Skin epidermis (tissue), 12 donors: Measurements from ENCODE around the gene HTATIP2.
"Not testable (repeated sequence)": the region's sequence is repeated elsewhere in the genome, so short reads cannot be mapped to it uniquely, and the experiment has no call there.

ENCODE experiments used
- H3K27ac ChIP-seq, 21 experiments: fragments of 200-600 bp; sonication (generic) in 11 of 21; one replicate each; pipeline ENCODE4 v1.5.0; 2020; ENCODE audit warnings: mild to moderate bottlenecking in 3 of 21, inconsistent platforms in 2 of 21, moderate library complexity in 2 of 21
- H3K4me3 ChIP-seq, 7 experiments: fragments of 200-600 bp; sonication (generic) in 2 of 7; one replicate each; pipeline ENCODE4 v1.5.0; 2020; ENCODE audit warnings: inconsistent platforms in 2 of 7, mild to moderate bottlenecking in 2 of 7, moderate library complexity in 1 of 7

Gene HTATIP2

GRCh38 chr11:20363500-20364340 lies at the start of gene HTATIP2:
Gene HTATIP2 (plus strand): TSS chr11:20363714. CDS start chr11:20364238, 524 bp downstream.
- peak within 1 kb of the TSS; percentile 74 to 99 (median 90) for H3K27ac ChIP-seq
- peak within 1 kb of the TSS; percentile 59 to 87 (median 74) for H3K4me3 ChIP-seq

DNA sequence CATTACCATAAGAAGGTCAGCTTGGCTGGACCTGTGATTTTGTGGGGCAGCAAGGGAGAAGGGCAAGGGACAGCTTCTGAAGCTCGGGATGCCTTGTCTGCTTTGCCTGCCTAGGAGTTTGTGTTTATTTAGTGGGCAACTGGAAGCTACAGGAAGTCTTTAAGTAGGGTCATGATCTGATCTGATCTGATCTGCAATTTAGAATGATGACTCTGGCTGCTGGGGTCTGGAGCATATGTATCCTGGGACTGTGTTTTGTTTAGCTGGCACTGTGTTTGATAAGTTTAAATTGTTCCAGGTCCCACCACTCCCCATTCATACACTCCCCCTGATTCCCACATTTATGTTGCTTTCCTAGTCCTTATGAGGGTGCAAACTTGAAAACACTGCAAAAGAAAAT lies 47.7 kb upstream of the HTATIP2 start:
- no peak overlapping the region for H3K27ac ChIP-seq
- H3K4me3 ChIP-seq, result no peak overlapping the region

DNA sequence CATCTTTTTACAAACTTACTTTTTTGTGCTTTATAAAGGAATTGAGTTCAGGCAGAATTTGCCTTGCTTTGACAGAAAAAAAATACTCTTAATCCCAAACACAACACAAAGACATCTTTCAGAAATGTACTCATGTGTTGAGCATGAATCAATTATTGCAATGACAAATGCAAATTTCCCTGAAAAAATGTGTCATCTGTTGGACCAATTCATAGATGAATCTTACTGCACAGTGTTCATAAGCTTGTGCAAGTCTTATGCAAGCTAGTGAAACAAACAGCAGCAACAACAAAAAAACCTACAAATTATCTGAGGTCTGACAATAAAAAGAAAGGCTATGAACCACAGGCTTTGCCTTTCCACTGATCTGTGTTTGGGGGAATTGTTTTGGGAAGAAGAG lies 42.3 kb upstream of the HTATIP2 start:
- no peak overlapping the region for H3K27ac ChIP-seq
- no peak overlapping the region for H3K4me3 ChIP-seq

DNA sequence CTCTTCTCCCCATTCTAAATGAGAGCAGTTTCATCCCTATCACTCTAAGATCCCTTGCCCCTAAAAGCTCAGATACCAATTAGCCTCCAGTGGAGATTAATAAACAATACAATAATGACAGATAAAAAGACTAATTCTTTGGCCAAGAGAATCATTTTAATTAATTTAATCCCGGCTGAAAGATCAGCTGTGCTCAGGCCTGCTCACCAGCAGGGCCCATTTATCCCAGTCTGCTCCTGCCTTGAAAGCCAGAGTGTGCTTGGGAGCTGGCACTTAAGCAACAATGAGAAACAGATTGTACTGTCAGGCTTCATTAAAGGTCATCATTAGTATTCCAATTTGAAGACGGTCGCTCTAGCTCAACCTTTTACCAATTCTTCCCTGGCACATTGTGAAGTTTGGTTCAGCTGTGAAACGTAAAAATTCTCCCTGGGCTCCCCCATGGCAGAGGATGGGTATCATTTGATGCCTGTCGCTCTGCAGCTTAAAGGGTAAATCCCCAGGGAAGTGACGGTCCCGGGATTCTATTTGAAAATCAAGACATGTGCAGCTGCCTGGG lies 36.1 kb upstream of the HTATIP2 start:
- Histone ChIP-seq H3K27ac (no peak overlapping the region), H3K4me3 (no peak overlapping the region)

DNA sequence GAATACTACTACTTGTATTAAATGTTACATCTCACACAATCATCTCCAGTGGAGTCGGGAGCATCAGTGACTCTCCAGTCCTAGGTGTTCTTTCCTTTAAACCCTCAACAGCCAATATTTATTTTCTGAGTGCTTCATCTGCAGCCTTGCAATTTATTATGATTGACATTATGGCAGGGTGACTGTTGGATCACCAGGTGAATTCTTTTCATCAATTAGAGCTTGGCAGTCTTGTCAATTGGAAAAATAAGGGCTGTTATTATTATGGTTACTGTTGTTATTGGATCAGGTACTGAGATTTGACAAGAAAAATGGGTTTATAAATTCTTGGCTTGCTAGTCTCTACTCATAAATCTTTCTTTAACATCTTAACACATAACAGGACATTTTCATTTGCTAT lies 27.5 kb upstream of the HTATIP2 start:
- Histone ChIP-seq H3K4me3 (no peak overlapping the region), H3K27ac (no peak overlapping the region)

- no peak overlapping the region for H3K27ac ChIP-seq
- no peak overlapping the region for H3K4me3 ChIP-seq
Observed at GRCh38 chr11:20337526-20338154, 25.9 kb upstream of the HTATIP2 start.

- Histone ChIP-seq H3K4me3 (no peak overlapping the region), H3K27ac (no peak overlapping the region)
Observed at GRCh38 chr11:20342347-20343141, 21.0 kb upstream of the HTATIP2 start.

DNA sequence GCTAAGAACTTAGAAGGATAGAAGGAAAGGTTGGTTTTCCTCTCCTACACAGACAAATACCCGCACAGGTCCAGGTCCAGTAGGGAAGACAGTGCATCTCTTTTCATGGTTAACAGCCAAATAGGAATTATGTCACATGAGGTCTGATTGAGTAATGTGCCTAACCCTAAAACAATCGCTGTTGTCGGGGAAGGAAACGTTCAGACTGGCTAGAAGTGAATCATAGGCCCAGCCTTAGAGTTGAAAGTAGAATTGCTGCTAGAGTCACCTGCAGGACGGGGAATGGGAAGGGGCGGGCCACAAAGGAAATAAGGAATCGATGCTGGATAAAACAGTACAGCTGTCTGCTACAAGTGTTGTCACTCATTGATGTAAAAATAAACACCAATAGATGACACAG lies 12.4 kb upstream of the HTATIP2 start:
- H3K4me3 ChIP-seq, result no peak overlapping the region
- no peak overlapping the region for H3K27ac ChIP-seq

DNA sequence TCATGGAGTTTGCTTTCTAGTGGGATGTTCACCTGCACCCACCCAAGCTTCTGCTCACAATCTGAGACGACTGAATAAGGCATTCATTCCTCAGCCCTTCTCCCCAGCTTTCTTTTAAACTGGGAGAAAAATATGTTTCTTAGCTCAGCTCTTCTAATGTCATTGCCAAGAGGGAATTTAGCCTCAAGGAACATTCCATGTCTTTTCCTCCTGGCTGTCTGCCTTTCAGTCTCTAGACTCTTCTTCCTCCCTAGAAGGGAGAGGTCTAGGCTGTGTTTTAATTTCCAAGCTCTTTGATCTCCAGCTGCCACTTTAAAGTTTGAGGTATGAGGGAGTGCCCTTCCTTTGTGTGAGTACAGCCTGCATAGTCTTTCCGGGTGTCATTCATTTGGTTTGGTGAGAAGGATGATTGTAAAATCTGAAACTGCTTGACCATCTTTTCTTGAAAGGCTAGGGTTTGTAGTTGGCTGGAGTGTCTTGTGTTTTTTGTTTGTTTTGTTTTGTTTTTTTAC lies 11.7 kb upstream of the HTATIP2 start:
- H3K27ac ChIP-seq, result peak overlapping the region in 1 of 21 experiments; percentile 37
- no peak overlapping the region for H3K4me3 ChIP-seq

GRCh38 chr11:20353829-20354434 lies 9.6 kb upstream of the HTATIP2 start:
- Histone ChIP-seq H3K4me3 (no peak overlapping the region), H3K27ac (no peak overlapping the region)

- Histone ChIP-seq H3K4me3 (no peak overlapping the region), H3K27ac (no peak overlapping the region)
Observed at GRCh38 chr11:20355221-20356219, 8.0 kb upstream of the HTATIP2 start.

DNA sequence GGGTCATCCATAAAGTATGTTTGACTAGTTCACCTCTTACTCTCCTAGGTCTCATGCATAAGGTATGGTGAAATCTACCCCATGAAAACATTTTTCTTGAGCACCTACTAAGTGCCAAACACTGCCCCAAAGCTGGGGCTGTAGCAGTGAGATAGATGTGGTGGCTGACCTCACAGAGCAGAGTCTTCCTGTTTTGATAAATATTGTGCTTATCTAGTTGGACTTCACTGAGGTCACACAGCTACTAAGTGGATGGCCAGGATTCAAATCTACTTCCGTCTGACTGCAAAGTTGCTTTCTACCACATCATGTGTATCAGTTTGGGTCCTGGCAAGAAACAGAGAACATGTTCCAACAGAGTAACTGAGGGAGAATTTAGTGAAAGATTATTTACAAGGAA lies 6.4 kb upstream of the HTATIP2 start:
- no peak overlapping the region for H3K27ac ChIP-seq
- H3K4me3 ChIP-seq, result no peak overlapping the region

GRCh38 chr11:20360650-20361049 lies 2.9 kb upstream of the HTATIP2 start:
- no peak overlapping the region for H3K27ac ChIP-seq

GRCh38 chr11:20362481-20362880 lies 1.0 kb upstream of the HTATIP2 start:
- Histone ChIP-seq H3K4me3 (no peak overlapping the region), H3K27ac (no peak overlapping the region)

More at GRCh38 chr11:20360650-20361049, 2.9 kb upstream of the HTATIP2 start:
- no peak overlapping the region for H3K4me3 ChIP-seq

- H3K27ac ChIP-seq, result peak overlapping the region in 18 of 21 experiments; percentile 84 to 99 (median 91)
- H3K4me3 ChIP-seq, result peak overlapping the region; percentile 59 to 87 (median 74)
Observed at GRCh38 chr11:20363149-20363499, 390 bp upstream of the HTATIP2 start.

DNA sequence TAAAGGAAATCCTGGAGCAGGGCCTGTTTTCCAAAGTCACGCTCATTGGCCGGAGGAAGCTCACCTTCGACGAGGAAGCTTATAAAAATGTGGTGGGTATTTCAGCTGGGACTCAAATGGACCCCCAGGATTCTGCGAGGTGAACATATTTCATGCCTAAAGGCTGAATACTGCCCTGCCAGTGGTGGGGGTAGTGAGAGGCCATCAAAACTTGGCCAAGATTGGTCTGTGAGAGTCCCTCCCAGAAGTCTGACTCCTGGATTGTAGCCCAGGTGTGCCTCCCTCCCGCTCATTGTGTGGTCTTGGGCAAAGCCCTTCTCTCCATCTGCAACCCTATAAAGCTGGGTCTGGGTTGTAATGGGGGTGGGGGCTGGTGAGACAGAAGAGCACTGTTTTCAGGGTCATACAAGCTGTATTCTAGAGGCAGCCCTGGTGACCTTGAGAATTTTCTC lies 853 bp downstream of the HTATIP2 start:
- Histone ChIP-seq H3K27ac (peak overlapping the region; percentile 74 to 99 (median 90)), H3K4me3 (peak overlapping the region; percentile 59 to 87 (median 74))

- not testable (repeated sequence) for H3K4me3 ChIP-seq, H3K27ac ChIP-seq
Observed at GRCh38 chr11:20365465-20365864, 2.0 kb downstream of the HTATIP2 start.

DNA sequence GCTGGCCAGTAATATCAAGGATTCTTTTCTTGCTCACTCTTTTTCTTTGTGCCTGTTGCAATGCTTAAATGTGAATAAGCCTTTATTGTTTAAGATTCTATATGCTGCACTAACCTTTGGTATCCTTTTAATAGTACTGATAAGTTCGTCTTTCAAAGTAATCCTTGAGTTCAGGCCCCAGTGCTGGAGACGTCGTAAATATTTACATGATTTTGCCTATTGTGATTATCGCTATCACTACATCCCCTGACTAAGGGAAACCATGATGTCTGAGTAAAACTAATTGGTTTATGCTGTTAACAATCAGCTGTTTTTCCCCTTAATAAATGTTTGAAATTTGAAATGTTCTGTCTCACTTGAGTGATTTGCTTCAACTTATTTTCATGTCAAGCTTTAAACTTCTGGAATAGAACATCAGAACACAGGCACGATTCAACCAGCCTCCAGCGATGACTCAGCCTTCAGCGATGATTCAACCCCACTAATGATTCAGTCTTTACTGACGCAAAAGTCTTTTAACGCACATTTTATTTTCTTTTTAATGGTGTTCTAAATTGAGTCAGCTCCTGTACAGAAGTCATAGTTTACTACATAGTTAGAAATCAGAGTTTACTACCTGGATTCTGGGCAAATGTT lies 3.9 kb downstream of the HTATIP2 start:
- Histone ChIP-seq H3K27ac (peak overlapping the region in 17 of 21 experiments; percentile 0 to 76 (median 61)), H3K4me3 (no peak overlapping the region)
